8988T (cell line): ENCODE results near the gene CD1B.
"Not testable (repeated sequence)": the region's sequence is repeated elsewhere in the genome, so short reads cannot be mapped to it uniquely, and the experiment has no call there.

Experiments used
- DNase-seq: peaks from one replicate; pipeline ENCODE4 v3.0.0; 2011

The CD1B gene

GRCh38 chr1:158327481-158327880 is 3.9 kb downstream of the CD1B start:
- DNase-seq = no peak

DNA sequence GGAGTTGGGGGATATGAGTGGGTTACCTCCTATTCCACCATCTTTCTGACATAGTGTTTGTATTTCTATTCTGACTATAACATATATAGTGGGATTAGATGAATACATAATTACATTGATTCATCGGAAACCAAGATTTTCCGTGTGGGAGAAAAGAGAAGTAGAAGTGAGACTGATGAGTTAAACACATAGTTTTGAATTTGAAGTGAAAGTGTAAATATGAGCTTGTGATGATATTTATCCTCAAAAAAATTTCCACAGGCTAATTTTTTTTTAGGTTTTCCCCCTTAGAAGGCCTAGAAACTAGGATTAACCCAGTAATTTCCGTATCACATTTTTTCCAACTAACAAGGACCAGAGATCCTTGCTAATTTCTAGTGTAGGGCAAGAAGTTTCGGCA is 6.9 kb downstream of the CD1B start:
- DNase-seq = no peak

- no peak for DNase-seq
These were observed 7.5 kb downstream of the CD1B start for GRCh38 chr1:158323866-158324265.

GRCh38 chr1:158311066-158311465 is 20.3 kb downstream of the CD1B start:
- DNase-seq = no peak

DNA sequence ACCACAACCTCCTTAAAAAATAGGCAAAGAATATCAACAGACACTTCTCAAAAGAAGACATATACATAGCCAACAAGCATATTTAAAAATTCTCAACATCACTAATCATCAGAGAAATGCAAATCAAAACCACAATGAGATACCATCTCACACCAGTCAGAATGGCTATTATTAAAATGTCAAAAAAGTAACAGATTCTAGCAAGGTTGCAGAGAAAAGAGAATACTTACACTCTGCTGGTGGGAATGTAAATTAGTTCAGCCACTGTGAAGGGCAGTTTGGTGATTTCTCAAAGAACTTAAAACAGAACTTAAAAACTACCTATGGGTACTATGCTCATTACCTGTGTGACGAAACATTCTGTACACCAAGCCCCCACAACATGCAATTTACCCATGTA is 20.7 kb downstream of the CD1B start:
- DNase-seq = no peak

GRCh38 chr1:158295791-158296190 is 35.5 kb downstream of the CD1B start:
- no peak for DNase-seq

GRCh38 chr1:158290321-158290844 is 40.9 kb downstream of the CD1B start:
- DNase-seq = no peak

DNA sequence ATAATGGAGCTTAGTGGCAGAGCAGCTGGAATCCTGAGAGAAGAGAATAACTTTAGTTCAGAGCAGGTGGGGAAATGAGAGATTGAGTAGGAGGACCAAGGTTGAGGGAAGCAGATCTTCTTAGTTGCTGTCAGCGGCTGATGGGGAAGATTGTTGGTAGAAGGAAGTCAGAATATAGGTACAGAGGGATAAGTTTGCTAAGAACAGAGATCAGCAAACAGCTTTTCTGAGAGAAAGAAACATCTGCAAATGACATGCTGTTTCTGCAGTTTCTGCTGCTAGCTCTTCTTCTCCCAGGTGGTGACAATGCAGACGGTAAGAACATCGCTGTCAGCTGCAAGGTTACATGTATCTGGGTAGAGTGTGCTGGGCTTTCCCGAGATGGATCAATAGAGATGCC is 41.5 kb downstream of the CD1B start, which contains the start of gene CD1C:
Gene CD1C, plus strand, starts transcription at position 113 of the 400 bp plus-strand sequence. Its CDS starts 142 bp downstream, at position 255.
- DNase-seq = no peak

DNA sequence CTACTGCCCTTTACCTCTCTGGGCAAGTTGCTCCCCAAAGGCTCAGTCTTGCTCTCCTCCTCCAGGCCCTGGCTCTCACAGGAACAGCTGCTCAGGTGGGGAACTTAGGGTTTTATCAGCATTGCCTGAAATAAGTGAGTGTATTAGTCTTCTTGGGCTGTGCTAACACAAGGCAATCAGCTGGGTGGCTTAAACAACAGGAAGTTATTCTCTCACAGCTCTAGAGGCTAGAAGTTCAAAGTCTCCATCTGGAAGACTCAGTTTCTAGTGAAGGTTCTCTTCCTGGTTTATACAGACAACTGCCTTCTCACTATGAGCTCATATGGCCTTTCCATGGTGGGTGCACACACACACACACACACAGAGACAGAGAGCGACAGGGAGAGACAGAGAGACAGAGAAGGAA is 44.4 kb downstream of the CD1B start:
- no peak for DNase-seq

DNA sequence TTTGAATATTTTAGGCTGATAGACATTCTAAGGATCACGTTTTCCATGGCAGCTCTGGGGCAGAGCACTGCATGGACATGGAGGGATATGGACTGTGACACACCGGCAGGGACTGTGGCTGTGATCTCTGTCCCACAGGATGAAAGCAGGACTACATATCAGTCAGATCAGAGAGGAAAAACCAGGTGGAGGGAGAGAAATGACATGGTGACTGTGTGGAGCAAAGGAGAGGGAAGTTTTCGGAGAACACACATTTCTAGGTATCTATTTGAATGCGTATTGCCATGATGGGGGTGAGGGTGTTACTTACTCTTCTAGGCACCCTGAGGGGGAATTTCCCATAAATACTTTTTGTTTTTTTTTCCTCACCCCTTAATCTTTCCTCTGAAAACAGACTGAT is 44.8 kb downstream of the CD1B start:
- DNase-seq = no peak

DNA sequence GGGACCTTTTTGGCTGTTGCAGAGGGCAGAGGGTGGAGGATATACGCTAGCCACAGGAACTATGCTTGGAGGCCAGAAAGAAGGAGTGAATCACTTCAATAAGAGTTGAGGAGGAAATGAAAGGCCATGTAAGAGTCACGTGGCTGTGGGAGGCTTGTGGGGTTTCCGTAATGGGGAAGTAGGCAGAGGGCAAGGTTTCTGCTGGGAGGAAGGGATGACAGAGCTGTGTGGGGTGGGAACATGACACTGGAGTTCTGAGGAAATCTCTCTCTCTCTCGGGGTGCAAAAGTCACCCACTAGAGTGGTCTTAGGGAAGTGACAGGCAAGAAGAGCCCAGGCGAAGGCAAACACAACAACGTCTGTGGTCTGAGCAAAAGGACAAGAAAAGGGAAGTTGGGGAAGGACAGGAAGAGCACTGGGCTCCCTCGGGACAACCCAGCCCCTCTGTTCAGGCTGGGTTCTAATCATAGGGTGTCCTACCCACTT is 45.5 kb downstream of the CD1B start:
- no peak for DNase-seq

GRCh38 chr1:158283965-158284364 is 47.4 kb downstream of the CD1B start:
- no peak for DNase-seq

- not testable (repeated sequence) for DNase-seq
These were observed 48.9 kb downstream of the CD1B start for GRCh38 chr1:158282421-158282820.
